NCI-H2196 treated with DMSO at 0.1 percent for 48 hours (cell line): ENCODE results near the gene SNRNP70.
"Not testable (repeated sequence)": the region's sequence is repeated elsewhere in the genome, so short reads cannot be mapped to it uniquely, and the experiment has no call there.

Experiments
- DNase-seq: peaks from one replicate; lab custom pipeline; 2025; ENCODE audit not compliant: unreplicated experiment; lab: John Stamatoyannopoulos, UW

Gene SNRNP70

GRCh38 chr19:49085020-49085867, at the start of gene SNRNP70:
Gene SNRNP70, plus strand, starts transcription at chr19:49085451. Its CDS starts 964 bp downstream, at chr19:49086415.
- peak; percentile 99 for DNase-seq

GRCh38 chr19:49036815-49037214, 48.4 kb upstream of the SNRNP70 start, which contains the start of gene CGB1:
Gene CGB1, minus strand, starts transcription at chr19:49036895. Its CDS starts 184 bp downstream, at chr19:49036711.
- DNase-seq = not testable (repeated sequence)

- DNase-seq = not testable (repeated sequence)
These were observed 47.1 kb upstream of the SNRNP70 start for GRCh38 chr19:49038111-49038510.

- not testable (repeated sequence) for DNase-seq
These were observed 46.5 kb upstream of the SNRNP70 start for GRCh38 chr19:49038557-49039276.

- DNase-seq = not testable (repeated sequence)
These were observed 45.5 kb upstream of the SNRNP70 start for GRCh38 chr19:49039736-49040135.

- no peak for DNase-seq
These were observed 43.1 kb upstream of the SNRNP70 start for GRCh38 chr19:49042177-49042576.

GRCh38 chr19:49042666-49043065, 42.6 kb upstream of the SNRNP70 start:
- DNase-seq = not testable (repeated sequence)

- DNase-seq = not testable (repeated sequence)
These were observed 41.7 kb upstream of the SNRNP70 start, which contains the start of gene CGB5 for GRCh38 chr19:49043548-49043947. Gene CGB5, plus strand, starts transcription at chr19:49043848. Its CDS starts 362 bp downstream, at chr19:49044210.

GRCh38 chr19:49049011-49049410, 36.2 kb upstream of the SNRNP70 start, which contains the start of gene CGB8:
Gene CGB8, minus strand, starts transcription at chr19:49049111. Its CDS starts 372 bp downstream, at chr19:49048739.
- DNase-seq = not testable (repeated sequence)

- not testable (repeated sequence) for DNase-seq
These were observed 35.4 kb upstream of the SNRNP70 start for GRCh38 chr19:49049834-49050233.

GRCh38 chr19:49050376-49051033, 34.7 kb upstream of the SNRNP70 start:
- not testable (repeated sequence) for DNase-seq

GRCh38 chr19:49056101-49056901, 28.9 kb upstream of the SNRNP70 start:
- DNase-seq = no peak

- DNase-seq = not testable (repeated sequence)
These were observed 28.2 kb upstream of the SNRNP70 start for GRCh38 chr19:49056902-49057596.

- DNase-seq = peak; percentile 31
These were observed 27.5 kb upstream of the SNRNP70 start, which contains the start of gene CGB7 for GRCh38 chr19:49057636-49058234. Gene CGB7, minus strand, starts transcription at chr19:49057749. Its CDS starts 2,374 bp downstream, at chr19:49055375.

- no peak for DNase-seq
These were observed 26.7 kb upstream of the SNRNP70 start for GRCh38 chr19:49058562-49058961.

- no peak for DNase-seq
These were observed 26.2 kb upstream of the SNRNP70 start for GRCh38 chr19:49059053-49059452.

- no peak for DNase-seq
These were observed 24.3 kb upstream of the SNRNP70 start for GRCh38 chr19:49061000-49061399.

GRCh38 chr19:49061445-49061844, 23.8 kb upstream of the SNRNP70 start:
- no peak for DNase-seq

- no peak for DNase-seq
These were observed 21.1 kb upstream of the SNRNP70 start for GRCh38 chr19:49064029-49064629.
